Measurements from ENCODE around the gene ATP5F1B. TPM values are rescaled to one million over a fixed set of nuclear protein-coding genes. Genes with fewer than 3 reads are reported as not detected.
"Not testable (repeated sequence)": the region's sequence is repeated elsewhere in the genome, so short reads cannot be mapped to it uniquely, and the experiment has no call there.

The ATP5F1B gene
- total RNA-seq, 1 donor from 2014 or later = 570 TPM

DNA sequence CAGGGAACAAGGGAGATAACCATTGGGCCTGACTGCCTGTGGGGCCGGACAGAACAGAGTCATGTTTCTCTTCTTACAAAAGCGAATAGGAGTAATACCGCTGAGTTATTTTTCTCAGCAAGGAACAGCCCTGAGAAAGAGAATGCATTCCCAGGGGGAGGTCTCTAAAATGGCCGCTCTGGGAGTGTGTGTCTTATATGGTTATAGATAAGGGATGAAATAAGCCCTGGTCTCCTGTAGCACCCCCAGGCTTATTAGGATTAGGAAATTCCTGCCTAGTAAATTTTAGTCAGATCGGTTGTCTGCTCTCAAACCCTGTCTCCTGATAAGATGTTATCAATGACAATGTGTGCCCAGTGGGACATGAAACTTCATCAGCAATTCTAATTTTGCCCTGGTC is 8.0 kb upstream of the ATP5F1B start:
- not testable (repeated sequence) for DNase-seq (ENCODE audit: low spot score)

GRCh38 chr12:56648023-56648422 is 2.2 kb upstream of the ATP5F1B start:
- DNase-seq (ENCODE audit: low spot score) = not testable (repeated sequence)

DNA sequence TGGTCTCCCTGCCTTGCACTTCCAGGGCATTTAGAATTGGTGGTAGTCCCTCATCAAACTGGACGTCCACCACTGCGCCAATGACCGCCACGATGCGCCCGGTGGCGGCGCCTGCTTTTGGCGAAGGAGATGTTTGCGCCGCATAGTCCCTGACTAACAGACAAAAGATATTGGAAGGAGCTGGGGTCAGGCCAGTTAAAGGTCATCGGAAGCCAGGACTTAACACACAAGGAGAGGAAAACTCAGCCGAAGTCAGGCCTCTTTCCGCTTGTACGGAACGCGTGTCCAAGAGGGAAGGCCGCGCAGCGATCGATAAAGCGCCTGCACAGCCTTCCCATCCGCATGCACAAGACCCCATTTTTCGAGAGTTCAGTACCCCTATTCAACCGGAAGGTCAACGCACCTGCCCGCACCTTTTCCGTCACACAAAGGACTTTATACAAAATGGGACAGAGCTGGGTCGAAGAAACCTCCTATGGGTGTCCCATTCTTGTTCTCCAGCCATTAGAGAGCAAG is 525 bp downstream of the ATP5F1B start:
- peak; percentile 74 for DNase-seq (ENCODE audit: low spot score)

DNA sequence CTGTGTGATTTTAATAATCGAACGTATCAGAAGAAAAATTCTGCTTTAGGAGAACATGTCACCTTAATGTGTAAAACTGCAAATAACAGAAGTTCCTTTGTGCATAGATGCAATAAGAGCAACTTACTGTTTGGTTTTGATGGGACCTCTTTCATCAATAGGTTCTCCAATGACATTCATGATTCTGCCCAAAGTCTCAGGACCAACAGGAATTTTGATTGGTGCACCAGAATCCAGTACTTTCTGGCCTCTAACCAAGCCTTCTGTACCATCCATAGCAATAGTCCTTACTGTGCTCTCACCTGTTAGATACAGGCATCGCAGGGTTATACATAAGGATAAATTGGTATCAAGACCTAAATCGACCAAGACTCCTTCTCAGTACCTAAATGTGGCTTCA is 1.1 kb downstream of the ATP5F1B start:
- DNase-seq (ENCODE audit: low spot score) = no peak

- no peak for DNase-seq (ENCODE audit: low spot score)
Measured at GRCh38 chr12:56641219-56641618, 4.6 kb downstream of the ATP5F1B start.

- DNase-seq (ENCODE audit: low spot score) = no peak
Measured at GRCh38 chr12:56637621-56638020, 8.2 kb downstream of the ATP5F1B start.

DNA sequence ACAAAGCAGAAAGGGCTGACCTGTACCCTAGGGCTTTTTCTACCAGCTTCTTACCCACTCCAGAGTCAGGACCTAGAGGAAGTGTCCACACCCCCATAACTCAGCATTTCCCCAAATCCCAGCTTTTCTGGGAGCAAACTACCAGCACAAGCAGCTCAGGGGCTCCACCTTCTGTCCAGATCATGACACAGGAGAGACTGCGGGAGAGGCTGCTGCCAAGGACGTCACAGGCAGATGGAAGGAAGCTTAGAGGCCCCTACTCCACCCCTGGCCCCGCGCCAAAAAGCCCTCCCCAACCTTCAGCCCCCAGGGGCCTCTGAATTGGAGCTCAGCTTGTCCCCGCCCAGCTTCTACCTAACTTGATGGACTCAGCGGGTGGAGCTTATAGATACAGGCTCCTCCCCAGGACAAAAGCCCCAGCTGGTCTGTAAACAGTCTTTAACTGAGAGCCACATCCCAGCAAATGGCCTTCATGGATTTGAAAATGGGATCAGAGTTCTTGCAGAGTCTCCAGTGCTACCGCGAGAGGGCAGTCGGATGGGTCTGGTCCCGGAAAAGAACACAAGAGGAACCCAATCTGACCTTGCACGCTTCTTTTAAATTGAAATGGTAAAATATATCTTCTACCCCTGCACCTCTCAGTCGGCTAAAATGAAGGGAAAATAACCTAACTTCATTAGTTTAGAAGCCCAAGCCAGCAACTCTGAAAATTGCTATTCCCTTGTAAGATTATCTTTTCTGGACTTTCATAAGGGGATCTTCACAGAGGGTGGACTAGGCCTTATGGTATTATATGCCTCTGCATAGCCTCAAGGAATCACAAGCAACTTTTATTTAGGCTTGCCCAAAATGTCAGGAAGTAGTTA is 8.9 kb downstream of the ATP5F1B start:
- DNase-seq (ENCODE audit: low spot score) = peak; percentile 99

- DNase-seq (ENCODE audit: low spot score) = no peak
Measured at GRCh38 chr12:56635806-56636674, 9.7 kb downstream of the ATP5F1B start.

- no peak for DNase-seq (ENCODE audit: low spot score)
Measured at GRCh38 chr12:56634837-56635791, 10.7 kb downstream of the ATP5F1B start.

GRCh38 chr12:56634242-56634836 is 11.4 kb downstream of the ATP5F1B start:
- no peak for DNase-seq (ENCODE audit: low spot score)

DNA sequence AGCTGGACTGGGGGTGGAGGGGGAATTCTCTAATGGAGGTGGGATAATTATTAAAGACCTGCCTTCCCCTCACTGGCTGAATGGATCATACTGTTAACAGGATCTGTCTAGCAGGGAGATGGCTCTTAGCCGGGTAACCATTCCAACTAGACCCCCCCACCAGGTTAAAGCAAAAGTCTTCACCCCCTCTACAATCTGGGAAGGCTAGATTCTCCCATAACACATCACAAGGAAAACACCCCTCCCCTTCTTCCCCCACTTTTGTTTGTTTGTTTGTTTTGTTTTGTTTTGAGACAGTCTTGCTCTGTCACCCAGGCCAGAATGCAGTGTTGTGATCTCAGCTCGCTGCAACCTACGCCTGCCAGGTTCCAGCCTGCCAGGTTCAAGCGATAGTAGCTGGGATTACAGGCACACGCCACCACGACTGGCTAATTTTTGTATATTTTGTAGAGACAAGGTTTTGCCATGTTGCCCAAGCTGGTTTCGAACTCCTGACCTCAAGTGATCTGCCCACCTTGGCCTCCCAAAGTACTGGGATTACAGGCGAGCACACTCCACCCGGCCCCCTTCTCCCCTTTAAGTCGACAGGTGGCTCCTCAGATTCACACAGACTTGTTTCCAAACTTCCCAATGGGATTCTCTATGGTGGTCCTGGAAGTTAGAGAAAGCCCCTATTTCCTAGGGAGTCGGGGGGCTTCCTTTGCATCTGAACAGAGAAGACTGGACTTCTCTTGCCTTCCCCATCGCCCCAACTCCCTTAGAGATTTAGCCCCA is 12.1 kb downstream of the ATP5F1B start:
- DNase-seq (ENCODE audit: low spot score) = no peak

- no peak for DNase-seq (ENCODE audit: low spot score)
Measured at GRCh38 chr12:56632701-56633467, 12.9 kb downstream of the ATP5F1B start.

DNA sequence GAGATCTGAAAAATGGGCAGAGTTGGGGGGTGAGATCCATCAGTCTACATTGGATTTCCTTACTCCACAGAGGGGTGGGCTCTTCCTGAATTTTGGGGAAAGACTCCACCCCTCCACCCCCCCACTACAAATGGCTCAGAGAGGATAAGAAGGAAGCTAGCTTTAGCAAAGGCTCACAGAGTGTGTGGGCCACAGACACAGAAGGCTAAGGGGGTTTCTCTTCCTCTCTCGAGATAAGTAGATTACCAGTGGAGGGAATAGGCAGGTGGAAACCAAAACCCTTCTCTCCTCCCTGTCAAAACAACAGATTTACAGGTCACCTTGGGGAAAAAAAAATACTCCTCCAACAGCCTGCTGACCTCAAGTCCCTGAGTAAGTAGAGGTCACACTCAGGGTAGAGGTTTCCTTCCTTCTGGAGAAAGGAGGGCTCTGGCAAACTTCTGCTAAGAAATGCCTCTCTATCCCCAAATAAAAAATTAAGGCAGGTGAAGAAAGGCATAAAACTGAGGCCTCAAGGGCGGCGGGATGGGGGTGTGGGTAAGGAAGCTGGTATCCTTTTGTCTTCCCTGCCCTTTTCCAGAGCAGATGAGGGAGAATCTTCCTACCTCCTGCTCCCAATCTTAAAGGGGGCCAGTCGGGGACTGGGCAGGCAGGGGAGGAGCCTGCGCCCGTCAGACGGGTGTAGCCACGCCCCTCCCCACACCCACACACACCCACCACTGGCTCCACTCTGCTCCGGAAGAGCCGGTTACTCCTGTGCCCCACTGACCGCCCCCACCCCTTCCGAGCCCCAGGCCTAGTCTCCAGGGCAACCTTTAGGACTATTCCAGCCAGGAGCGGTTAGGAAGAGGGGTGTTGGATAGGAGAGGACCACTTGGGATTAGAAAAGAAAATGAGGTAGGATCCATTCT is 13.7 kb downstream of the ATP5F1B start:
- DNase-seq (ENCODE audit: low spot score) = no peak

- DNase-seq (ENCODE audit: low spot score) = peak; percentile 95
Measured at GRCh38 chr12:56630180-56630632, 15.6 kb downstream of the ATP5F1B start, which contains the start of gene BAZ2A. Gene BAZ2A, minus strand, starts transcription at chr12:56630326. Its CDS starts 12,796 bp downstream, at chr12:56617530.

- no peak for DNase-seq (ENCODE audit: low spot score)
Measured at GRCh38 chr12:56629459-56630179, 16.2 kb downstream of the ATP5F1B start.

GRCh38 chr12:56628671-56629458 is 16.9 kb downstream of the ATP5F1B start:
- no peak for DNase-seq (ENCODE audit: low spot score)
